ENCODE data around the gene XXYLT1. TPM values are rescaled to one million over a fixed set of nuclear protein-coding genes. Genes with fewer than 3 reads are reported as not detected.

The XXYLT1 gene
- total and polyA plus RNA-seq, 2 of the 8 experiments (the other 6 are each of a cell fraction or from before 2014, with no cell fraction given): 18.9 to 23.8 TPM

DNA sequence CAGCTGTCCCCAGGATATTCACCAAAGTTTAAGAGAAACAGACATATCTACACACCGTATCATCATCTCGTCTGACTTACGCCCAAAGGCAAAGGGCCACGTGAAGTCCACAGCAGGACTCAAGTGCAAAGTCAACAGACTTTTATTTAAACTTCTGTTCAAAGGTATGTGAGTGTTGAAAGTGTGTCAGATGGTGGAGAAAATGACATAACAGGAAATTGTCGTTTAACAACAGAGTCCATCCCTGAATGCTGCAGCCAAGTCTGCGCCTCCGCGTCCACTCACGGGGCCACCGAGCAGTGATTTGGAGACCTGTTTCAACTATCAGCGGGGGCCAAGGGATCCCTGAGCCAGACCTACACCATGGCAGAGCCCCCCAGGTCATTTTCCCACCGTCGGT, 165.6 kb downstream of the XXYLT1 start:
- no peaks in the 10 kb centered on the region for H3K27me3 ChIP-seq (replicated peaks in 1 of 4; ENCODE audit: control insufficient read depth in 3 of 4, extremely low read depth in 1 of 4, insufficient read depth in 3 of 4, low read length in 3 of 4)
- TF ChIP-seq CBX8 (IDR thresholded peaks at IDR 0.05; ENCODE audit: borderline replicate concordance, low read depth, low read length) (no peak), GABPA (IDR thresholded peaks at IDR 0.05; ENCODE audit: borderline replicate concordance, insufficient read depth, low read length) (no peak), POLR2A (IDR thresholded peaks at IDR 0.05; ENCODE audit: control extremely low read depth in 1 of 2, low read depth in 2 of 2, low read length in 2 of 2) (no peak), POLR2AphosphoS5 (IDR thresholded peaks at IDR 0.05; ENCODE audit: low read depth, low read length) (no peak), JUN (IDR thresholded peaks at IDR 0.05; ENCODE audit: low read depth, low read length) (no peak), FOSL1 (IDR thresholded peaks at IDR 0.05; ENCODE audit: insufficient read depth, low read depth, low read length) (no peak), SUZ12 (IDR thresholded peaks at IDR 0.05; ENCODE audit: low read length) (no peak), BCL11A (IDR thresholded peaks at IDR 0.05; ENCODE audit: low read depth in 2 of 2, low read length in 2 of 2) (no peak), BACH1 (IDR thresholded peaks at IDR 0.05; ENCODE audit: low read length) (no peak), EZH2 (IDR thresholded peaks at IDR 0.05; ENCODE audit: low read depth, low read length, severe bottlenecking) (no peak)
- TF ChIP-seq, protein P1, sequence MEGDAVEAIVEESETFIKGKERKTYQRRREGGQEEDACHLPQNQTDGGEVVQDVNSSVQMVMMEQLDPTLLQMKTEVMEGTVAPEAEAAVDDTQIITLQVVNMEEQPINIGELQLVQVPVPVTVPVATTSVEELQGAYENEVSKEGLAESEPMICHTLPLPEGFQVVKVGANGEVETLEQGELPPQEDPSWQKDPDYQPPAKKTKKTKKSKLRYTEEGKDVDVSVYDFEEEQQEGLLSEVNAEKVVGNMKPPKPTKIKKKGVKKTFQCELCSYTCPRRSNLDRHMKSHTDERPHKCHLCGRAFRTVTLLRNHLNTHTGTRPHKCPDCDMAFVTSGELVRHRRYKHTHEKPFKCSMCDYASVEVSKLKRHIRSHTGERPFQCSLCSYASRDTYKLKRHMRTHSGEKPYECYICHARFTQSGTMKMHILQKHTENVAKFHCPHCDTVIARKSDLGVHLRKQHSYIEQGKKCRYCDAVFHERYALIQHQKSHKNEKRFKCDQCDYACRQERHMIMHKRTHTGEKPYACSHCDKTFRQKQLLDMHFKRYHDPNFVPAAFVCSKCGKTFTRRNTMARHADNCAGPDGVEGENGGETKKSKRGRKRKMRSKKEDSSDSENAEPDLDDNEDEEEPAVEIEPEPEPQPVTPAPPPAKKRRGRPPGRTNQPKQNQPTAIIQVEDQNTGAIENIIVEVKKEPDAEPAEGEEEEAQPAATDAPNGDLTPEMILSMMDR (IDR thresholded peaks at IDR 0.05; ENCODE audit: control extremely low read depth in 1 of 3, insufficient read depth in 1 of 3, low read depth in 1 of 3, low read length in 3 of 3): no peak

More for the DNA sequence above, 165.6 kb downstream of the XXYLT1 start:
- ChIA-PET CTCF (ENCODE audit: partially characterized antibody) (interaction anchor here (1.2 to 4.1 kb wide), 21 partner anchors 9 to 472 kb away, joined by 3 to 28 read pairs (median 7); no protein-coding TSS in a partner anchor), POLR2A (ENCODE audit: partially characterized antibody) (interaction anchor here (1.6 kb wide), 1 partner anchor 419 kb away, joined by 6 read pairs; the partner anchor contains the start of gene FAM43A)
- H3K18ac ChIP-seq (ENCODE audit: extremely low read depth, low read length): no peak overlapping the region
- peaks cover 2 to 4% (median 2%) of the 10 kb centered on the region in 4 experiments; a peak in 4 of 7 replicates for H3K4me1 ChIP-seq (replicated peaks in 1 of 4; ENCODE audit: control insufficient read depth in 3 of 4, insufficient read depth in 4 of 4, low read length in 3 of 4)
- no peak overlapping the region for H2BK15ac ChIP-seq (ENCODE audit: low read length)
- H2BK120ac ChIP-seq (replicated peaks; ENCODE audit: low read depth, low read length): no peak overlapping the region
- no peak overlapping the region for H4K91ac ChIP-seq (replicated peaks; ENCODE audit: insufficient read length, low read length)
- WGBS, 2 experiments (ENCODE audit: extremely low coverage in 1 of 2, insufficient coverage in 1 of 2, insufficient read length in 1 of 2, insufficient replicate concordance in 2 of 2, low coverage in 1 of 2, low lambda C conversion rate in 2 of 2, missing lambda C conversion rate in 1 of 2): 94% methylated on average over 13 of the region's 13 CpGs; no CpG with 5 or more reads in 1 of the 2 experiments
- H2BK12ac ChIP-seq (ENCODE audit: low read depth, low read length): no peak overlapping the region
- no peak overlapping the region for H4K8ac ChIP-seq (ENCODE audit: extremely low read depth, insufficient read depth, low read length)
- no peak overlapping the region for H2AFZ ChIP-seq (ENCODE audit: low read length)
- H3K9me3 ChIP-seq (ENCODE audit: insufficient read depth in 2 of 2, low read depth in 1 of 2, low read length in 1 of 2): no peaks in the 10 kb centered on the region
- no peak overlapping the region for H3K4me3 ChIP-seq (ENCODE audit: extremely low read depth in 1 of 4, insufficient read depth in 2 of 4, low read depth in 3 of 4, low read length in 4 of 4)
- no peak for FAIRE-seq
- H3K14ac ChIP-seq (ENCODE audit: insufficient read length): no peak overlapping the region
- DNase-seq (ENCODE audit: low read depth in 1 of 2, low spot score in 2 of 2): no peak
- H2BK20ac ChIP-seq (ENCODE audit: low read length): no peak overlapping the region
- H3K23me2 ChIP-seq (ENCODE audit: low read depth, low read length): peaks cover 13% of the 10 kb centered on the region; the same call in 1 of the 2 replicates
- H3K56ac ChIP-seq (replicated peaks; ENCODE audit: insufficient read length, low read depth, low read length): no peak overlapping the region
- peaks cover 0 to 4% (median 0%) of the 10 kb centered on the region in 4 experiments; a peak in 2 of 8 replicates for H3K36me3 ChIP-seq (ENCODE audit: control insufficient read depth in 2 of 4, insufficient read depth in 4 of 4, low read length in 3 of 4)
- H3K27ac ChIP-seq (ENCODE audit: low read depth, low read length): no peak overlapping the region
- peaks cover 3% of the 10 kb centered on the region for H3K79me1 ChIP-seq (ENCODE audit: low read depth, low read length)
- no peaks in the 10 kb centered on the region for H3K79me2 ChIP-seq (ENCODE audit: control insufficient read depth in 1 of 2, insufficient read depth in 2 of 2, low read length in 2 of 2)
- no peak overlapping the region for H2AK5ac ChIP-seq (ENCODE audit: low read depth, low read length)
- no peak overlapping the region for H3K4me2 ChIP-seq (ENCODE audit: insufficient read depth in 1 of 2, low read depth in 2 of 2, low read length in 2 of 2)
- peaks cover 0 to 8% of the 10 kb centered on the region in 2 experiments for H4K20me1 ChIP-seq (replicated peaks in 1 of 2; ENCODE audit: control insufficient read depth in 1 of 2, insufficient read depth in 2 of 2, low read length in 2 of 2)
- no peak overlapping the region for H4K5ac ChIP-seq (ENCODE audit: insufficient read length, low read depth, low read length)
- H2BK5ac ChIP-seq (ENCODE audit: low read depth, low read length): no peak overlapping the region
- H3K4ac ChIP-seq (replicated peaks; ENCODE audit: insufficient read length, low read depth, low read length): no peak overlapping the region
- no peak overlapping the region for H3K23ac ChIP-seq (ENCODE audit: insufficient read length)
- no peak overlapping the region for H3K9ac ChIP-seq (replicated peaks in 1 of 4; ENCODE audit: extremely low read depth in 1 of 4, low read depth in 3 of 4, low read length in 3 of 4)
